Stomach (tissue), 9 donors: ENCODE results near the gene TRMT2A. TPM values are rescaled to one million over a fixed set of nuclear protein-coding genes. Genes with fewer than 3 reads are reported as not detected.

ENCODE experiments used
- DNase-seq, 2 donors: peaks; one replicate each; pipeline versions ENCODE4 v3.0.0 to v3.0.0-alpha.2; 2013 to 2019
- H3K27ac ChIP-seq, 5 donors: fragments of 200-600 bp in 4 of 5; sonication (generic) in 4 of 5; one replicate each; pipeline ENCODE4 v1.5.1; 2013 to 2019; ENCODE audit warnings: mild to moderate bottlenecking in 1 of 5, moderate library complexity in 1 of 5
- H3K27me3 ChIP-seq, 3 donors: fragments of 200-600 bp; sonication (generic); one replicate each; pipeline ENCODE4 v1.5.1; 2017 to 2019; ENCODE audit warnings: mixed run types in 1 of 3
- H3K36me3 ChIP-seq, 4 donors: fragments of 200-600 bp; sonication (generic); 1 replicate in 3 of 4; 2 replicates in 1 of 4; pipeline ENCODE4 v1.5.1; 2016 to 2019
- H3K4me1 ChIP-seq, 4 donors: fragments of 200-600 bp; sonication (generic); one replicate each; pipeline ENCODE4 v1.5.1; 2016 to 2019
- H3K4me3 ChIP-seq, 4 donors: fragments of 200-600 bp; sonication (generic) in 3 of 4; one replicate each; pipeline ENCODE4 v1.5.1; 2016 to 2019; ENCODE audit warnings: mild to moderate bottlenecking in 1 of 4
- H3K9me3 ChIP-seq, 4 donors: fragments of 200-600 bp; sonication (generic); one replicate each; pipeline ENCODE4 v1.5.1; 2016 to 2019
- EP300 ChIP-seq: sonication (generic); formaldehyde crosslinking; IDR thresholded peaks from one replicate; pipeline ENCODE4 v1.6.1; 2017; ENCODE audit warnings: antibody characterized with exemption
- POLR2A ChIP-seq, 4 donors: fragments of 450-650 bp; IDR thresholded peaks; one replicate each; pipeline ENCODE4 v1.6.1; 2016; ENCODE audit warnings: antibody characterized with exemption in 4 of 4, control low read depth in 2 of 4, mild to moderate bottlenecking in 1 of 4, moderate library complexity in 1 of 4
- POLR2AphosphoS5 ChIP-seq, 3 donors: sonication (generic); formaldehyde crosslinking; IDR thresholded peaks; one replicate each; pipeline ENCODE4 v1.6.1; 2016; ENCODE audit warnings: antibody characterized with exemption in 3 of 3
- WGBS, 5 donors: extraction: QIAGEN DNeasy Blood & Tissue Kit in 3 of 5; methylation state at CpG; one replicate each; pipeline versions ENCODE4 v1.1.5 to v1.1.7; 2013 to 2018; 5-methylcytosine and 5-hydroxymethylcytosine counted together
- intact Hi-C: fragments of 100-400 bp; cut with DNase I; formaldehyde crosslinking; loops from one replicate; pipeline ENCODE4 v1.15.1; 2023; ENCODE audit warnings: low total_unique reads
- polyA plus RNA-seq, 3 donors: library from polyadenylated mRNA; stranded (reverse); fragments of 200-250 nt; gene quantifications; one replicate each; pipeline ENCODE4 v1.2.3, GENCODE V29; 2013
- total RNA-seq, 5 donors: library from RNA; depleted of rRNA; stranded (reverse); fragments of >200 nt; gene quantifications; one replicate each; pipeline versions ENCODE4 v1.1.0 to v1.2.3, GENCODE V29; 2014 to 2016
- TF ChIP-seq, protein P1 (sequence below), 7 experiments: fragments of 450-650 bp in 4 of 7; fragments of 200-600 bp in 3 of 7; sonication (generic) in 3 of 7; IDR thresholded peaks; one replicate each; pipeline ENCODE4 v1.5.1; 2016 to 2019; ENCODE audit warnings: antibody characterized with exemption in 7 of 7, control low read depth in 2 of 7, mild to moderate bottlenecking in 1 of 7
- donor health status: healthy with polysubstance abuse.
- donor health status: Bipolar disorder and iron deficiency.
- donor health status: healthy.

Gene TRMT2A
- total and polyA plus RNA-seq, 8 donors: 17.9 to 143 (median 62.6) TPM

DNA sequence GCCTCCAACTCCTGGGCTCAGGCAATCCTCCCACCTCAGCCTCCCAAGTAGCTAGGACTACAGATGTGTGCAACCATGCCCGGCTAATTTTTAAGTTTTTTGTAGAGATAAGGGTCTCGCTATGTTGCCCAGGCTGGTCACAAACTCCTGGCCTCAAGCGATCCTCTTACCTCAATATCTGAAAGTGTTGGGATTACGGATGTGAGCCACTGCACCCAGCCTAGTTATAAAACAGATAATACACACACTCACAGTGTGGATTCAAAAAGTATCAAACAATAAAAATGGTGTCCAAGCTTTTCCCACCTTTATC lies 34.2 kb upstream of the TRMT2A start:
- TF ChIP-seq POLR2AphosphoS5 (IDR thresholded peaks at IDR 0.05) (no peak), POLR2A (IDR thresholded peaks at IDR 0.05) (no peak), EP300 (no peak)
- TF ChIP-seq, protein P1, sequence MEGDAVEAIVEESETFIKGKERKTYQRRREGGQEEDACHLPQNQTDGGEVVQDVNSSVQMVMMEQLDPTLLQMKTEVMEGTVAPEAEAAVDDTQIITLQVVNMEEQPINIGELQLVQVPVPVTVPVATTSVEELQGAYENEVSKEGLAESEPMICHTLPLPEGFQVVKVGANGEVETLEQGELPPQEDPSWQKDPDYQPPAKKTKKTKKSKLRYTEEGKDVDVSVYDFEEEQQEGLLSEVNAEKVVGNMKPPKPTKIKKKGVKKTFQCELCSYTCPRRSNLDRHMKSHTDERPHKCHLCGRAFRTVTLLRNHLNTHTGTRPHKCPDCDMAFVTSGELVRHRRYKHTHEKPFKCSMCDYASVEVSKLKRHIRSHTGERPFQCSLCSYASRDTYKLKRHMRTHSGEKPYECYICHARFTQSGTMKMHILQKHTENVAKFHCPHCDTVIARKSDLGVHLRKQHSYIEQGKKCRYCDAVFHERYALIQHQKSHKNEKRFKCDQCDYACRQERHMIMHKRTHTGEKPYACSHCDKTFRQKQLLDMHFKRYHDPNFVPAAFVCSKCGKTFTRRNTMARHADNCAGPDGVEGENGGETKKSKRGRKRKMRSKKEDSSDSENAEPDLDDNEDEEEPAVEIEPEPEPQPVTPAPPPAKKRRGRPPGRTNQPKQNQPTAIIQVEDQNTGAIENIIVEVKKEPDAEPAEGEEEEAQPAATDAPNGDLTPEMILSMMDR (IDR thresholded peaks at IDR 0.05): no peak
- no peak overlapping the region for H3K27ac ChIP-seq
- WGBS, 5 donors: 76 to 90% (median 83%) methylated on average over 4 of the region's 4 CpGs
- no peaks in the 10 kb centered on the region for H3K9me3 ChIP-seq
- peaks cover 0 to 4% (median 0%) of the 10 kb centered on the region in 4 donors for H3K36me3 ChIP-seq
- no peaks in the 10 kb centered on the region for H3K4me1 ChIP-seq
- intact Hi-C loops: no loop called here
- no peak overlapping the region for H3K4me3 ChIP-seq
- no peak for DNase-seq
- H3K27me3 ChIP-seq: peaks cover 0 to 25% (median 8%) of the 10 kb centered on the region in 3 donors

DNA sequence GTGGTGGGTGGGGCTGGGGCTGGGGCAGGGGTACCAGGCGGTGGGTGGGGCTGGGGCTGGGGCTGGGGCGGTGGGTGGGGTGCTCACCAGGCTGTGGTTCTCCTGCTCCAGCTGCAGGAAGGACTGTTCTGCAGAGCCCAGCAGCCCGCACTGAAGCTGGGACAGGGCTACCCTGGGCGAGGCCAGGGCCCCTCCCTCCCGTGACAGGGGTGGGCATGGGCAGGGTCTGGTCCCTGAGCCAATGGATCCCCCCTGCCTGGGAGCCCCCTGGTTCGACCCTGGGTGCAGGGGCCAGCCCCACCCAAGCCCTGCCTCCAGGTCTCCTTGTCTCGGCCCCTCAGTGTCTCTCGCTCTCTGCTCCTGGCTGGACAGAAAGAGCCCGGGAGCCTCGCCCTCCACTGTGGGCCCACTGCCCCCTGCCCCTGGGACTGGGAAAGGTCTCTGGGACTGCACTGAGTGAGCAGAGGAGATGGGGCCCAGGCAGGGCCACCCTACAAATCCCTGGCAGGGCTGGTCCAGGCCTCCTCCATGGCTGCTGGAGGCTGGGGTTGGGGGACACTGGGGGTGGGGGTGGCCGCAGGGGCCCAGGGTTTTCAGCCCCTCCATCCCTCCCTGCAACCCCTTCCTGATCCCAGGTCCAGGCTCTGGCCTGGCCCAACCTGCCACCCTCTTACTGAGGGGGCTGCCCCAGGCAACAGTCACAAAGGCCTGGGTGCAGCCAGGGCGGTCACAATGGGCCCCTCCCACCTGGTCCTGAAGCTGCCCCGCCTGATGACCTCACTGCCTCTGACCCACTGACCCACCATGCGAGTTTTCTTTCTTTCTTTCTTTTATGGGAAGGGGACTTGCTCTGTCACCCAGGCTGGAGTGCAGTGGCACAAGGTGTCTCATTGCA lies 33.6 kb upstream of the TRMT2A start, which contains the start of gene CCDC188:
CCDC188 (minus strand) TSS at position 675 of the 895 bp plus-strand sequence; CDS start at position 606, 69 bp downstream.
- WGBS, 5 donors: 49 to 71% (median 58%) methylated on average over 3 to 14 of the region's 14 CpGs
- H3K27ac ChIP-seq: no peak within 1 kb of the TSS
- TF ChIP-seq POLR2A (IDR thresholded peaks at IDR 0.05): no peak
- no peak for TF ChIP-seq EP300
- TF ChIP-seq, protein P1 (IDR thresholded peaks at IDR 0.05): no peak
- no peak for TF ChIP-seq POLR2AphosphoS5 (IDR thresholded peaks at IDR 0.05)
- peaks cover 0 to 19% (median 8%) of the 10 kb centered on the region in 3 donors for H3K27me3 ChIP-seq
- no peak for DNase-seq
- H3K9me3 ChIP-seq: no peaks in the 10 kb centered on the region
- H3K4me3 ChIP-seq: no peak within 1 kb of the TSS
- peaks cover 0 to 7% (median 2%) of the 10 kb centered on the region in 4 donors for H3K36me3 ChIP-seq
- intact Hi-C loops: no loop called here
- H3K4me1 ChIP-seq: no peaks in the 10 kb centered on the region

DNA sequence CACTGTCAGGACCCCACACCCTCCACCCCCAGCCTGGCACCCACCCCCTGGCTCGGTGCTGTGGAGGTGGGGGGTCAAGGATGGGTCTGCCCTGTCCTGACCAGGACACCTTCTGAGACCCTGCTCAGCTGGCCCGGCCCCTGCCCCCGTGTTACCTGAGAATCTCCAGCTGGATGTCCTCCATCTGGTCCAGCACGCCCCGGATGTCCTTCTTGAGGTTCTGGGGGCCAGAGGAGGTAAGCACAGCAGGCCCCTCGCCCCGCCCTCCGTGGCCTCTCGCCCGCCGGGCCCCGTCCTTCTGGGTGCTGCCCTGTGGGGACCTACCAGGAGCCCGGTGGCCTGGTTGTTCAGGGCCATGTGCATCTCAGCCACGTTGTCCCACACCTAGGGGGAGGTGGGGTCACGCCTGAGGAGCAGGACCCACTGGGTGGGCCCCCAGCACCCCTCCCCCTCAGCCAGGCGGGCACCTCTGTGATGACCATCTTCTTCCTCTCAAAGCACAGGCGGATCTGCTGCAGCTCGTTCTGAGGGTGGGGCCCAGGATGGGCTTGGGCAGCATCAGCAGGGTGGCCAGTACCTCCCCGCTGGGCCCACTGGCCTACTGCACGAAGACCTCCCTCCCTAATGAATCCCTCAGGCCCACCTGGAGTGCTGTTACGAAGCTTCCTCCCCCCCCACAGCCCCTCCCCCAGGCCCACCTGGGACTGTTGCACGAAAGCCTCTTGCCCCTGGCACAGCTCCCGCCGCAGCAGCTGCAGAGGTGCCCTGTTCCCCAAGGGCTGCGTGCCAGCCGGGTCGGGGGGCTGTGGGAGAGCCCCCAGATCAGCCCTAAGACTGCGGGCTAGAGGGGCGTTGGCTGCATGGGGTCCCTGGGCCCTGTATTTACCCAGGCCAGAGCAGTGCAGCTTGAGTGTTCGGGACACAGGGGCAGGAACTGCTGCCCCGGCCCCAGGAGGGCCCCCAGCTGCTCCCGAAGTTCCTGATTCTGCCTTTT lies 32.5 kb upstream of the TRMT2A start:
- H3K9me3 ChIP-seq: no peaks in the 10 kb centered on the region

More for the DNA sequence above, 32.5 kb upstream of the TRMT2A start:
- DNase-seq: no peak
- TF ChIP-seq, protein P1 (IDR thresholded peaks at IDR 0.05): no peak
- no peak for TF ChIP-seq POLR2AphosphoS5 (IDR thresholded peaks at IDR 0.05)
- TF ChIP-seq POLR2A (IDR thresholded peaks at IDR 0.05): no peak
- TF ChIP-seq EP300: no peak
- peaks cover 0 to 17% (median 11%) of the 10 kb centered on the region in 4 donors for H3K36me3 ChIP-seq
- no peak overlapping the region for H3K27ac ChIP-seq
- H3K4me1 ChIP-seq: no peaks in the 10 kb centered on the region
- H3K4me3 ChIP-seq: no peak overlapping the region
- intact Hi-C loops: no loop called here
- WGBS, 5 donors: 51 to 66% (median 60%) methylated on average over 3 to 32 of the region's 32 CpGs
- peaks cover 0 to 8% (median 0%) of the 10 kb centered on the region in 3 donors for H3K27me3 ChIP-seq
